ENCODE data around the gene ZFP90. TPM values are rescaled to one million over a fixed set of nuclear protein-coding genes. Genes with fewer than 3 reads are reported as not detected.

ZFP90 gene
- total RNA-seq, result 20.3 TPM in 2 replicates

GRCh38 chr16:68538880-68539701 is at the start of gene ZFP90:
TSS of gene ZFP90 (plus strand) at chr16:68539291. CDS start at chr16:68539793, 502 bp downstream.

Other genes with a start within 250 kb of the ZFP90 start
- 12.5 and 12.9 TPM in 2 replicates for gene SLC7A6OS, start 228.3 kb upstream of the ZFP90 start, total RNA-seq
- 32.0 and 47.7 TPM in 2 replicates for gene PRMT7, start 228.3 kb upstream of the ZFP90 start, total RNA-seq
- gene SMPD3, start 90.8 kb upstream of the ZFP90 start, total RNA-seq, result 0.09 and 0.14 TPM in 2 replicates
- gene CDH3, start 106.0 kb downstream of the ZFP90 start, total RNA-seq, result 0.09 and 0.14 TPM in 2 replicates
- gene CDH1, start 198.0 kb downstream of the ZFP90 start, total RNA-seq, result under 0.01 and 0.09 TPM in 2 replicates